Measurements from ENCODE around the gene SNIP1.

DNA sequence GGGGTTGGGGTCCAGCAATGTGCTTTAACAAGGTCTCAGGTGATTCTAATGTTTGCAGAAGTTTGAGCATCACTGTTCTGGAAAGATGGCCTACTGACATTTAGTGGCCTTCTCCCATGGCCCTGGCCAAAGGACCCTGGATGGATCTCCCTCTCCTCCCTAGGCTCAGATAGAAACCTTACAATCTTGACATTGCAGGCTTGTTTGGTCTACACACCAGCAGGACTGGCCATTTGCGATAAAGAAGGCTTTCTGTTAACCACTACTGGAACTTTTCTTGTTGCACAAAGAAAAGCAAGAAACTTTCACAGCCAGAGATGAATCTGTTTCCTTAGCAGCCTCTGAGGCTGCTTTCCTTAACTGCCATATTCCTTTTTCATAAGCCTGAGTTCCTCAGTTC, 8.9 kb upstream of the SNIP1 start:
- TF ChIP-seq YY1 (tag by site-specific recombination; IDR thresholded peaks at IDR 0.05) (no peak), FEZF1 (tag by site-specific recombination; IDR thresholded peaks at IDR 0.05) (no peak), ZNF558 (tag by site-specific recombination; IDR thresholded peaks at IDR 0.05) (no peak), ZNF768 (tag by site-specific recombination; IDR thresholded peaks at IDR 0.05) (no peak), KLF10 (tag by site-specific recombination; IDR thresholded peaks at IDR 0.05) (no peak)
- TF ChIP-seq, protein P1, sequence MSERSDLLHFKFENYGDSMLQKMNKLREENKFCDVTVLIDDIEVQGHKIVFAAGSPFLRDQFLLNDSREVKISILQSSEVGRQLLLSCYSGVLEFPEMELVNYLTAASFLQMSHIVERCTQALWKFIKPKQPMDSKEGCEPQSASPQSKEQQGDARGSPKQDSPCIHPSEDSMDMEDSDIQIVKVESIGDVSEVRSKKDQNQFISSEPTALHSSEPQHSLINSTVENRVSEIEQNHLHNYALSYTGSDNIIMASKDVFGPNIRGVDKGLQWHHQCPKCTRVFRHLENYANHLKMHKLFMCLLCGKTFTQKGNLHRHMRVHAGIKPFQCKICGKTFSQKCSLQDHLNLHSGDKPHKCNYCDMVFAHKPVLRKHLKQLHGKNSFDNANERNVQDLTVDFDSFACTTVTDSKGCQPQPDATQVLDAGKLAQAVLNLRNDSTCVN (tag by site-specific recombination; optimal IDR thresholded peaks at IDR 0.05), result no peak
- TF ChIP-seq, protein P2, sequence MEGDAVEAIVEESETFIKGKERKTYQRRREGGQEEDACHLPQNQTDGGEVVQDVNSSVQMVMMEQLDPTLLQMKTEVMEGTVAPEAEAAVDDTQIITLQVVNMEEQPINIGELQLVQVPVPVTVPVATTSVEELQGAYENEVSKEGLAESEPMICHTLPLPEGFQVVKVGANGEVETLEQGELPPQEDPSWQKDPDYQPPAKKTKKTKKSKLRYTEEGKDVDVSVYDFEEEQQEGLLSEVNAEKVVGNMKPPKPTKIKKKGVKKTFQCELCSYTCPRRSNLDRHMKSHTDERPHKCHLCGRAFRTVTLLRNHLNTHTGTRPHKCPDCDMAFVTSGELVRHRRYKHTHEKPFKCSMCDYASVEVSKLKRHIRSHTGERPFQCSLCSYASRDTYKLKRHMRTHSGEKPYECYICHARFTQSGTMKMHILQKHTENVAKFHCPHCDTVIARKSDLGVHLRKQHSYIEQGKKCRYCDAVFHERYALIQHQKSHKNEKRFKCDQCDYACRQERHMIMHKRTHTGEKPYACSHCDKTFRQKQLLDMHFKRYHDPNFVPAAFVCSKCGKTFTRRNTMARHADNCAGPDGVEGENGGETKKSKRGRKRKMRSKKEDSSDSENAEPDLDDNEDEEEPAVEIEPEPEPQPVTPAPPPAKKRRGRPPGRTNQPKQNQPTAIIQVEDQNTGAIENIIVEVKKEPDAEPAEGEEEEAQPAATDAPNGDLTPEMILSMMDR (tag by site-specific recombination; IDR thresholded peaks at IDR 0.05), result no peak
- TF ChIP-seq, protein P3, sequence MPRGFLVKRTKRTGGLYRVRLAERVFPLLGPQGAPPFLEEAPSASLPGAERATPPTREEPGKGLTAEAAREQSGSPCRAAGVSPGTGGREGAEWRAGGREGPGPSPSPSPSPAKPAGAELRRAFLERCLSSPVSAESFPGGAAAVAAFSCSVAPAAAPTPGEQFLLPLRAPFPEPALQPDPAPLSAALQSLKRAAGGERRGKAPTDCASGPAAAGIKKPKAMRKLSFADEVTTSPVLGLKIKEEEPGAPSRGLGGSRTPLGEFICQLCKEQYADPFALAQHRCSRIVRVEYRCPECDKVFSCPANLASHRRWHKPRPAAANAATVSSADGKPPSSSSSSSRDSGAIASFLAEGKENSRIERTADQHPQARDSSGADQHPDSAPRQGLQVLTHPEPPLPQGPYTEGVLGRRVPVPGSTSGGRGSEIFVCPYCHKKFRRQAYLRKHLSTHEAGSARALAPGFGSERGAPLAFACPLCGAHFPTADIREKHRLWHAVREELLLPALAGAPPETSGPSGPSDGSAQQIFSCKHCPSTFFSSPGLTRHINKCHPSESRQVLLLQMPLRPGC (tag by site-specific recombination; IDR thresholded peaks at IDR 0.05), result no peak

Measured in HEK293 (cell line).